MM.1S (cell line): ENCODE data around the gene NSMF.

Source experiments
- DNase-seq: peaks from one replicate; pipeline ENCODE4 v3.0.0-alpha.2; 2015
- H2AFZ ChIP-seq: fragments of 300-600 bp; sonication (generic); 2 replicates; pipeline ENCODE4 v1.6.0; 2016; ENCODE audit warnings: antibody characterized with exemption, low read length
- H3F3A ChIP-seq: fragments of 300-600 bp; sonication (generic); 2 replicates; pipeline ENCODE4 v1.6.1; 2016; ENCODE audit warnings: mild to moderate bottlenecking, antibody characterized with exemption, low read length, moderate library complexity, mixed read lengths; ENCODE audit not compliant: insufficient read depth
- H3K27ac ChIP-seq: fragments of 300-600 bp; sonication (generic); 2 replicates; pipeline ENCODE4 v1.5.1; 2016; ENCODE audit warnings: mild to moderate bottlenecking, low read length
- H3K27me3 ChIP-seq: fragments of 300-600 bp; sonication (generic); replicated peaks from 2 replicates; pipeline ENCODE4 v1.6.0; 2016; ENCODE audit warnings: low read length; ENCODE audit not compliant: insufficient read depth
- H3K36me3 ChIP-seq: fragments of 300-600 bp; sonication (generic); replicated peaks from 2 replicates; pipeline ENCODE4 v1.6.1; 2016; ENCODE audit warnings: mild to moderate bottlenecking, low read length, mixed read lengths; ENCODE audit not compliant: insufficient read depth
- H3K4me1 ChIP-seq: fragments of 300-600 bp; sonication (generic); 2 replicates; pipeline ENCODE4 v1.6.1; 2016; ENCODE audit warnings: low read length, mixed read lengths
- H3K4me2 ChIP-seq: fragments of 300-600 bp; sonication (generic); 2 replicates; pipeline ENCODE4 v1.6.0; 2016; ENCODE audit warnings: low read depth, low read length
- H3K4me3 ChIP-seq: fragments of 300-600 bp; sonication (generic); 2 replicates; pipeline ENCODE4 v1.5.1; 2016; ENCODE audit warnings: low read length, mixed read lengths
- H3K79me2 ChIP-seq: fragments of 300-600 bp; sonication (generic); 2 replicates; pipeline ENCODE4 v1.6.1; 2016; ENCODE audit warnings: mixed run types, low read length, mixed read lengths
- H3K9ac ChIP-seq: fragments of 300-600 bp; sonication (generic); 2 replicates; pipeline ENCODE4 v1.6.1; 2016; ENCODE audit warnings: low read length, mixed read lengths
- H3K9me2 ChIP-seq: fragments of 300-600 bp; sonication (generic); replicated peaks from 2 replicates; pipeline ENCODE4 v1.6.1; 2016; ENCODE audit warnings: mild to moderate bottlenecking, low read length, mixed read lengths; ENCODE audit not compliant: insufficient read depth
- H3K9me3 ChIP-seq: fragments of 300-600 bp; sonication (generic); replicated peaks from 2 replicates; pipeline ENCODE4 v1.6.1; 2016; ENCODE audit warnings: mild to moderate bottlenecking, low read length, mixed read lengths; ENCODE audit not compliant: insufficient read depth
- H4K20me1 ChIP-seq: fragments of 300-600 bp; sonication (generic); 2 replicates; pipeline ENCODE4 v1.6.1; 2016; ENCODE audit warnings: mild to moderate bottlenecking, low read length, moderate library complexity, mixed read lengths; ENCODE audit not compliant: insufficient read depth
- CTCF ChIP-seq: fragments of 300-600 bp; sonication (generic); IDR thresholded peaks from 2 replicates; pipeline ENCODE4 v1.5.1; 2016; ENCODE audit warnings: antibody characterized with exemption, low read length, mixed read lengths
- EZH2 ChIP-seq: fragments of 300-600 bp; sonication (generic); optimal IDR thresholded peaks from 2 replicates; pipeline ENCODE3; 2017; ENCODE audit warnings: low read depth, mild to moderate bottlenecking, antibody characterized with exemption, low read length, mixed read lengths
- EZH2phosphoT487 ChIP-seq: fragments of 300-600 bp; sonication (generic); IDR thresholded peaks from 2 replicates; pipeline ENCODE4 v1.6.1; 2018; ENCODE audit warnings: antibody characterized with exemption, low read length

NSMF gene

GRCh38 chr9:137397675-137398423, 61.3 kb downstream of the NSMF start:
- H3K27ac ChIP-seq, result no peak overlapping the region
- no peak overlapping the region for H2AFZ ChIP-seq
- no peaks in the 10 kb centered on the region for H3K9me3 ChIP-seq
- no peak overlapping the region for H3K4me2 ChIP-seq
- no peaks in the 10 kb centered on the region for H4K20me1 ChIP-seq
- H3K27me3 ChIP-seq, result no peaks in the 10 kb centered on the region
- no peaks in the 10 kb centered on the region for H3K79me2 ChIP-seq
- H3K9me2 ChIP-seq, result no peaks in the 10 kb centered on the region
- H3K4me1 ChIP-seq, result no peaks in the 10 kb centered on the region
- H3K9ac ChIP-seq, result no peak overlapping the region
- H3K36me3 ChIP-seq, result no peaks in the 10 kb centered on the region
- no peak for TF ChIP-seq CTCF
- no peak for TF ChIP-seq EZH2phosphoT487
- no peak for TF ChIP-seq EZH2
- no peak for DNase-seq
- no peaks in the 10 kb centered on the region for H3F3A ChIP-seq
- H3K4me3 ChIP-seq, result no peak overlapping the region
